ENCODE data around the gene TENM3. TPM values are rescaled to one million over a fixed set of nuclear protein-coding genes. Genes with fewer than 3 reads are reported as not detected.

Gene TENM3
- total and polyA plus RNA-seq, 2 of the 8 experiments (the other 6 are each of a cell fraction or from before 2014, with no cell fraction given), result 36.9 to 69.3 TPM

GRCh38 chr4:182415116-182415515 lies 171.9 kb downstream of the TENM3 start:
- no peak for TF ChIP-seq CTBP2 (IDR thresholded peaks at IDR 0.05; ENCODE audit: borderline replicate concordance, insufficient read depth, insufficient read length, low read length)
- no peak for TF ChIP-seq USF2 (IDR thresholded peaks at IDR 0.05; ENCODE audit: low read length)
- no peak for TF ChIP-seq SP2 (IDR thresholded peaks at IDR 0.05; ENCODE audit: low read length)
- TF ChIP-seq FOSL1 (IDR thresholded peaks at IDR 0.05; ENCODE audit: insufficient read depth, low read depth, low read length), result no peak
- no peak for TF ChIP-seq SP1 (IDR thresholded peaks at IDR 0.05; ENCODE audit: low read depth, low read length)
- no peak for TF ChIP-seq KDM4A (IDR thresholded peaks at IDR 0.05; ENCODE audit: low read depth, low read length, severe bottlenecking)
- TF ChIP-seq RNF2 (IDR thresholded peaks at IDR 0.05; ENCODE audit: borderline replicate concordance, low read depth, low read length, missing control alignments, poor library complexity, severe bottlenecking), result no peak
- TF ChIP-seq BACH1 (IDR thresholded peaks at IDR 0.05; ENCODE audit: low read length), result no peak
- no peak for TF ChIP-seq HDAC2 (IDR thresholded peaks at IDR 0.05; ENCODE audit: borderline replicate concordance in 1 of 2, low read depth in 2 of 2, low read length in 2 of 2)
- no peak for TF ChIP-seq ASH2L (IDR thresholded peaks at IDR 0.05; ENCODE audit: low read length)
- TF ChIP-seq SIRT6 (IDR thresholded peaks at IDR 0.05; ENCODE audit: low read length), result no peak
- H3K18ac ChIP-seq (ENCODE audit: extremely low read depth, low read length), result no peak overlapping the region
- no peak overlapping the region for H3K56ac ChIP-seq (replicated peaks; ENCODE audit: insufficient read length, low read depth, low read length)
- WGBS, 2 experiments (ENCODE audit: extremely low coverage in 1 of 2, insufficient coverage in 1 of 2, insufficient read length in 1 of 2, insufficient replicate concordance in 2 of 2, low coverage in 1 of 2, low lambda C conversion rate in 2 of 2, missing lambda C conversion rate in 1 of 2), result 80% methylated on average over 2 of the region's 2 CpGs; no CpG with 5 or more reads in 1 of the 2 experiments
- no peak overlapping the region for H3K4me2 ChIP-seq (ENCODE audit: insufficient read depth in 1 of 2, low read depth in 2 of 2, low read length in 2 of 2)
- H3K4ac ChIP-seq (replicated peaks; ENCODE audit: insufficient read length, low read depth, low read length), result no peak overlapping the region
- no peak overlapping the region for H4K8ac ChIP-seq (ENCODE audit: extremely low read depth, insufficient read depth, low read length)
- H4K5ac ChIP-seq (ENCODE audit: insufficient read length, low read depth, low read length), result no peak overlapping the region
- POLR2A ChIA-PET (ENCODE audit: partially characterized antibody), result no interaction called here
- H3K9ac ChIP-seq (replicated peaks in 1 of 4; ENCODE audit: extremely low read depth in 1 of 4, low read depth in 3 of 4, low read length in 3 of 4), result no peak overlapping the region
- no peaks in the 10 kb centered on the region for H3K79me2 ChIP-seq (ENCODE audit: control insufficient read depth in 1 of 2, insufficient read depth in 2 of 2, low read length in 2 of 2)
- H2BK12ac ChIP-seq (ENCODE audit: low read depth, low read length), result no peak overlapping the region
- no peak overlapping the region for H2BK15ac ChIP-seq (ENCODE audit: low read length)
- no peak for FAIRE-seq
- H3K23ac ChIP-seq (ENCODE audit: insufficient read length), result no peak overlapping the region
- no peak for DNase-seq (ENCODE audit: low read depth in 1 of 2, low spot score in 2 of 2)
- no peak overlapping the region for H4K91ac ChIP-seq (replicated peaks; ENCODE audit: insufficient read length, low read length)
- no peak overlapping the region for H2BK120ac ChIP-seq (replicated peaks; ENCODE audit: low read depth, low read length)
- peaks cover 5 to 10% of the 10 kb centered on the region in 2 experiments for H3K9me3 ChIP-seq (ENCODE audit: insufficient read depth in 2 of 2, low read depth in 1 of 2, low read length in 1 of 2)
- no peak overlapping the region for H2BK5ac ChIP-seq (ENCODE audit: low read depth, low read length)
- no peaks in the 10 kb centered on the region for H4K20me1 ChIP-seq (replicated peaks in 1 of 2; ENCODE audit: control insufficient read depth in 1 of 2, insufficient read depth in 2 of 2, low read length in 2 of 2)
- H3K27me3 ChIP-seq (replicated peaks in 1 of 4; ENCODE audit: control insufficient read depth in 3 of 4, extremely low read depth in 1 of 4, insufficient read depth in 3 of 4, low read length in 3 of 4), result no peaks in the 10 kb centered on the region
- no peak overlapping the region for H2AK5ac ChIP-seq (ENCODE audit: low read depth, low read length)
- no peak overlapping the region for H3K27ac ChIP-seq (ENCODE audit: low read depth, low read length)
- no peak overlapping the region for H3K14ac ChIP-seq (ENCODE audit: insufficient read length)
- H3K4me3 ChIP-seq (ENCODE audit: extremely low read depth in 1 of 4, insufficient read depth in 2 of 4, low read depth in 3 of 4, low read length in 4 of 4), result no peak overlapping the region
- no peak overlapping the region for H2BK20ac ChIP-seq (ENCODE audit: low read length)
- no peak overlapping the region for H2AFZ ChIP-seq (ENCODE audit: low read length)
- no peaks in the 10 kb centered on the region for H3K23me2 ChIP-seq (ENCODE audit: low read depth, low read length)
- CTCF ChIA-PET (ENCODE audit: partially characterized antibody), result interaction anchor here (1.2 to 1.5 kb wide), 2 partner anchors 76 to 268 kb away, joined by 3 to 6 read pairs; no protein-coding TSS in a partner anchor
- peaks cover 0 to 10% (median 3%) of the 10 kb centered on the region in 4 experiments; a peak in 1 of 7 replicates for H3K4me1 ChIP-seq (replicated peaks in 1 of 4; ENCODE audit: control insufficient read depth in 3 of 4, insufficient read depth in 4 of 4, low read length in 3 of 4)
- H3K79me1 ChIP-seq (ENCODE audit: low read depth, low read length), result no peaks in the 10 kb centered on the region
- peaks cover 0 to 4% (median 0%) of the 10 kb centered on the region in 4 experiments; a peak in 2 of 8 replicates for H3K36me3 ChIP-seq (ENCODE audit: control insufficient read depth in 2 of 4, insufficient read depth in 4 of 4, low read length in 3 of 4)
